HG03442 (cell line): Measurements from ENCODE around the gene NEB.
"Not testable (repeated sequence)": the region's sequence is repeated elsewhere in the genome, so short reads cannot be mapped to it uniquely, and the experiment has no call there.

ENCODE experiments used
- ATAC-seq: cut with Tn5 transposase; IDR thresholded peaks from one replicate; pipeline ENCODE4 v1.9.1; 2021; ENCODE audit warnings: mild to moderate bottlenecking, moderate library complexity; ENCODE audit not compliant: unreplicated experiment

The NEB gene

DNA sequence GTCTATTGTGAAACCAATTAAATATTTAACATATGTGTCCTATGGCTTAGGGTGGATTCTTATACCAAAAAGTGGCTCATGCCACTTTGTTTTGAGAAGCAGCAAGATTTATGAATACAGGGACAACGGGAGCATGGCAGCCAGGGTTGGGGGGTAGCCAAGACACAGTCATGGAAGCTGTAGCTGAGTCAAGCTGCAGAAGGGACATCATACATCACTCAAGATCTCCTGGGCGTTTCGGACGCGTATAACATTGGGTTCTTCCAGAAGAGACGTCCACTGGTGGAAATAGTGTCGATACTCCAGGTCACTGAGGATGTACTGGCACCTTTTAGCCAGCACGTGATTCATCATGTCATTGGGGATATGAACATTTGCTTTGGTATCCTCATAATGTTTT is 171.9 kb downstream of the NEB start:
- no peak for ATAC-seq

DNA sequence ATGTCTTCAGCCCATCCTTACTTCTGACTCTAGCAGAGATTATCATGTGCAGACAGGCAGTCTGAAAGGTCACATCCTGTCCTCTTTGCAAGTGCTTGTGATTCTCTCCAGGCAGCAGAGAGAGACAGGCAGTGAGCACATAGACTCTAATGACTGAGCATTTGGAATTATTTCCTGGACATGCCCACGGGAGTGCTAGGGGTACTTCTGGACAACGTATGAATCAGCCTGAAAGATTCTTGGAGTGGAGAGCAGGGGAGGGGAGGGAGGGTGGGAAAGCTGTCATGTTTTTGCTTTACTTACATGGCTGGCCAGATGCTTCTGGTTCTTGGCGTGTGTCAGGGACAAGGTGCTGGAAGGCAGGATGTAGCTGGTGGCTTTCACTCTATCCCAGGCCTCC is 174.0 kb downstream of the NEB start:
- no peak for ATAC-seq

DNA sequence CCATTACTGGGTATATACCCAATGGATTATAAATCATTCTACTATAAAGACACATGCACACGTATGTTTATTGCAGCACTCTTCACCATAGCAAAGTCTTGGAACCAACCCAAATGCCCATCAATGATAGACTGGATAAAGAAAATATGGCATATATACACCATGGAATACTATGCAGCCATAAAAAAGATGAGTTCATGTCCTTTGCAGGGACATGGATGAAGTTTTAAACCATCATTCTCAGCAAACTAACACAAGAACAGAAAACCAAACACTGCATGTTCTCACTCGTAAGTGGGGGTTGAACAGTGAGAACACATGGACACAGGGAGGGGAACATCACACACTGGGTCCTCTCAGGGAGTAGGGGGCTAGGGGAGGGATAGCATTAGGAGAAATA is 174.8 kb downstream of the NEB start:
- ATAC-seq: not testable (repeated sequence)

DNA sequence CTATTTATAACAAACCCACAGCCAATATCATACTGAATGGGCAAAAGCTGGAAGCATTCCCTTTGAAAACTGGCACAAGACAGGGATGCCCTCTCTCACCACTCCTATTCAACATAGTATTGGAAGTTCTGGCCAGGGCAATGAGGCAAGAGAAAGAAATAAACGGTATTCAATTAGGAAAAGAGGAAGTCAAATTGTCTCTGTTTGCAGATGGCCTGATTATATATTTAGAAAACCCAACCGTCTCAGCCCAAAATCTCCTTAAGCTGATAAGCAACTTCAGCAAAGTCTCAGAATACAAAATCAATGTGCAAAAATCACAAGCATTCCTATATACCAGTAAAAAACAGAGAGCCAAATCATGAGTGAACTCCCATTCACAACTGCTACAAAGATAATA is 176.4 kb downstream of the NEB start:
- not testable (repeated sequence) for ATAC-seq

DNA sequence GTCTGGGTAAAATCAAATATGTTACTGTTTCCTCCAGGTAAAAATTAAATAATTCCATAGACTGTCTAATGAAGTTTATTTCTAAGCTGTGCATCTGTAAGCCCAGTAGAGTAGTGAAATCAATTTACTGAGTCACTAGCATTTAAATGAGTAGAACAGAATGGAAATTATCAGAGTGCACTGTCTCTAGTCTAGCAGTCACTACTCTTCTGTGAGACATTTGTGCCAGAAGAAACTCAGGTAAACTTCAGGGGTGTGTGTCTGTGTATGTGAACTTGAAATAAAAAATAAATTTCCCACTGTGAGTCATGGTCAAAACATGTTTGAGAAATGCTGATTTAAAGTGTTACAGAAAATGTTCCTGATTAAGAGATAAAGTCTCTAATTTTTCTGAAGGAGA is 178.2 kb downstream of the NEB start:
- ATAC-seq: no peak

DNA sequence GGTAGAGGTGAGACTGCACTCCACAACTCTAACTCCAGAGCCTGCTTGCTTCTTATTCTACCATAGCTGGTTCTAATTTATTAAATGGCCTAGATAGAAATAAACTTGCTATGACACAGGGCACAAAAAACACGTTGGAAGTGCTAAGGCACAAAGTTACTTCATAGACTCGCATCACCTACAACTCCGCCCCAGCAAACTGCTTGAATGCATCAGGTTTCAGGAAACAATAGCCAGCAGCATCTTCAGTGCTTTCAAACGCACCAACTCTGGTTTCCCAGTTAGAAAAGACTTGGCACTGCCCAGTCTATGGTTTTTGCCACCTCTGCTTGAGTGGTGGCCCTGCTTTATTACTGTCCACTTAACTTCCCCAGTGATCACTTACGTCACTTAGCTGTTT is 182.0 kb downstream of the NEB start:
- ATAC-seq: no peak

DNA sequence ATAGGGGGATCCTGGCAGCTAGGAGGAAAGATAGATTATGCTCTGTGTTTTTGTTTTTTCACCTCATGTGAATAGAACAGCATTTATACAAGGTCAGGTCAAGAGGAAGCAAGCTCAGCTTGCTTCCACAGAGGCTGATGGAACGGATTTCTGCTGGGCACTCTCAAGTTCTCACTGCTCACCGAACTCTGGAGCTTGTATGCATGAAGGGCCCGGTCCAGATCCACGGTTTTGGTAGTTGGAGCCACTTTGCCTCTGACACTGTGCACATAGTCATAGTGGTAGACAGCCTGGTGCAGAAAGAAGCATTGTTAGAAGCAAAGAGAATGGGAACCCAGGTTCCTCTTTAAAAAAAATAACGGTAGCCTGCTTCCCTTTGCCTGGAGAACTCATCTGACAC is 182.7 kb downstream of the NEB start:
- no peak for ATAC-seq

DNA sequence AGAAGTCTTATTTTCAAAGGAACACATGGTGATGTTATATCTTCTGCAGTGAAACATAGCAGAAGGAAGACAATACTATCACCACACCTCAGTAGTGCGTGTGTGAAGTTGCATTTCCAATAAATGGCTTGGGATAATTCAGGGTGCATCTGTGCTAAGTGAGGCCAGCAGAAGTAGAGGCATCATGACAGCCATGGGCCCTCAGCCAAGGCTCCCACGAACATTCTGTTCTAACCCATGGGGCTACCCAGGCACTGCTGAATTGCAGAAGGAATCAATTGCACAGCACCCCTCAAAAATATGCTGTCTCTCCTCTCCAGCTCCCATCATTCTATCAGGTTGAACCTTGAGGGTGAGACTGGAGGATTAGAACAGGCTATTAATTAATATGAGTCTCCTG is 185.1 kb downstream of the NEB start:
- ATAC-seq: no peak

DNA sequence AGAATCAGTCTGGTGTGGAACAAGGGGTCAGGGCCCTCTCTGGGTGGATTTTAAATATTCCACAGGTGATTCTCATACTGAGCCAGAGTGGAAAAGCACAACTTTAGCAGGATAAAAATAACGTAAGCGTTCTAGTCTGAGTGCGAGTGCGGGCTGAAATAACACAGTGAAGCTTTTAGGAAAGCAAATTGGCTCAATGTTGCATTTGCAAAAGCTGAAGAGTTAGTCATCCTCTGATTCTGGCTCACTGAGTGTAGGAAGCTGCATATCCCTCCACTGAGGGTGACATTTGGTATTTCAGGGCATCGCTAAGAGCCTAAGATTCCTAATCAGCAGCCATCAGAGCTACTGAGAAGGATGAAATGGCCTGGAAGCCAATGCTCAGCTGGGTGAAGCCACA is 189.8 kb downstream of the NEB start:
- no peak for ATAC-seq

DNA sequence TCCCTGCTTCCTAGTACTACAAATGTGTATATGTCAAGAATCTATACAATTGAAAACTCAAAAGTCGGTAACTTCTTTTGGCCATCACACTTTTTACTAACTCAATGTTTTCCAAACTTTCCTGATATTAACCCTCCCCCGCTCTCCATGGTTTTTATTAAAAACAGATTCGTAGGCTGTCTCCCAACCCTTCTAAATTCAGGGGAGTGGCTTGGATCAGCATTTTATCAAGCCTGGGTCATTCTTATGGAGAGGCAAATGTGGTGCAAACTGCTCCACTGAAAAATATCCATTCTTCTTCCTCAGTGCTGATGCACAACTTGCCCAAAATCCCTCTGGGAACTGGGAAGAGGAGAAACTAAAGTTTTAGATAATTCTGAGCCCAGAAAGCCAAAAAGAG is 190.4 kb downstream of the NEB start:
- no peak for ATAC-seq

DNA sequence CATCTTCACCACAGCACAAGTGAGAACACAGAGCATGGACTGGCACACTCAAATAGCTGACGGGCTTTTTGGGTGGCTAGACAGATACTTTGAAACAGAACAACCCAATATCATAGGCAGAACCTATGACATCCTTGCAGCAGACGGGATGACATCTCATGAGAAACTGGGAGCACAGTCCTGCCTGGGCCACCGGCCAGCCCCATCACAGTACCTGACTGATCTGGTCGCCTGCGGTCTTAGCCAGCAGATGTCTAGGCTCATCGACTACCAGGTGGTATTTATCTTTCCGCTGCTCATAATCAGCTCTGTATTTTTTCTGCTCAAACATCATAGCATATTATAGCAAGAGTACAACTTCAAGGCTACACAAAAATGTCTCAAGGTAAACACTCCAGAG is 200.3 kb downstream of the NEB start:
- ATAC-seq: no peak

DNA sequence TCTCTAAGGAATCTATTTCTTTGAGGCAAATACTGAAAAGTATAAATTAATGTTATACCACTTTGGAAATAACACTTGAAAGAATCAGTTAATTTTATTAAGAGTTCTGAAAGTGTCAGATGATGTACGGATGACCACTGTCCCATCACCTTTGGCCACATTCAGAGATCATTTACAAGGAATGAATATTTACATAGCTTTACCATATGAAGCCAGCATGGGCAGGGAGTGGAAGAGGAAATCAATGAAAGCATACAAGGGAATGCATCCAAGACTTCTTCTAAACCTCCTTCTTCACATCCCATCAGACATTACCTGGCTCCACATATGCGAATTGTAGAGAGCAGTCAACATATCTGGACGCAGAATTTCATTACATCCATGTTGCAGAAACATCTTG is 201.1 kb downstream of the NEB start:
- no peak for ATAC-seq

DNA sequence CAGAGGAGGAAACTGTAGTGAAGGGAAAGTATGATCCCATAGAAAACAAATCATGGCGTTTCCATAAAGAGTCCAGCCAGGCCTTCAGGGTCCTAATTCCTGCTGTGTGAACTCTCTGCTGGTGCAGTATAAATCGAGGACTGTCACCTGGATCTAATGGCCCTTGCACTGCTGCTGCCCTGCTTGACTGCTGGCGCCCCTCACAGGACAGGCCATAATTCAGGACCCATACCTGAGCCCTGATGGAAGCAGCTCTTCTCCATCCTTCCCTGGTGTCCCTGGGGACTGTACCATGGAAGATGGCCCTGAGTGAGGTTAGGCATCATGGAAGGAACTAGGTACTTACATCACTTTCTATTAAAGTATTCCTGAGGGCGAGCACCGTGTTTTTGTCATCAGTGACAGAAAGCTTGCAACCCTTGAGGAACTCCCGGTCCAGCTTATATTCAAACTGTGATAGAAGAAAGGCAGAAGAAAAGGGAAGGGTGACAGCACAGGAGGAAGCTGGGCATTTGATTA is 207.6 kb downstream of the NEB start:
- no peak for ATAC-seq

DNA sequence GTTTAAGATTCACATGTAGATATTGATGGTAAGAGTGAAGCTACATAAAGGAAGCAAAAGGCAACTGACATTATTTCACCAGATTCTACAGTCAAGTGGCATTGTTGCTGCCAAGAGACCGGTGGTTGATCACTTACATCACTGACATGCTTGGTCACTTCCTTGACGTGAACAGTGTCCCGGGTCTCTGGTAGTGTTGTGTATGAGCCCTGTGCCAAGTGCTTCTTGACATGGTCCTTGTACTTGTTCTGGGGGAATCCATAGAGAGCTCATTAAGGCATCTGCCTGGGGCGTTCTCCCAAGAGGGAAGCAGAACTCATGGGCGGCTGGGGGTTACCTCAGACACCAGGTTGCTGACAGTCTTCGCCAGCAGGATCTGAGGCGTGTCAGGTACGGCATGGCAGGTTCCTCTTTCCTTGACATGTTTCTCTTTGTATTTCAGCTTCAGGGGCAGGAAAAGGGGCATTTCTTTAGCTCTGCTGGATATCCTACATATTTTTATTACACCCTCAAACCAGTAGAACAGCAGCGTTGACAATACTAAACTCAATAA is 208.4 kb downstream of the NEB start:
- ATAC-seq: no peak

DNA sequence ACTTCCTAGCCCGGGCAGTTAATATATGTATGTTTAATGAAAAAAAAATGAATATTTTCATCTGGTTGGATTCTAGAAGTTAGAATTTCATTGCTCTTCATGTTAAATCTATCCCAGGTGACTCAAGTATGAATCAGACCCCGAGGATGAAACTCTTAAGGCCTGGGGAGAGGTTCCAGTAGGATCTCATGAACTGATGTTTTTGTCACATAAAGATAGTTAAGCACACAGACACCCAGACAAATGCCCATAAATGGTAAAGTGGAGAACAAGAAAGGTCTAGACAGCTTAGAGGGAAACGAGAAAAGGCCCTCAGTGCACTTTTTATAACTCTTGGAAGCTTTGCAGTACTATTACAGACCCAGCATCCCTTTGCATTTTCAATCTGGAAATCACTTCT is 210.4 kb downstream of the NEB start:
- ATAC-seq: no peak

DNA sequence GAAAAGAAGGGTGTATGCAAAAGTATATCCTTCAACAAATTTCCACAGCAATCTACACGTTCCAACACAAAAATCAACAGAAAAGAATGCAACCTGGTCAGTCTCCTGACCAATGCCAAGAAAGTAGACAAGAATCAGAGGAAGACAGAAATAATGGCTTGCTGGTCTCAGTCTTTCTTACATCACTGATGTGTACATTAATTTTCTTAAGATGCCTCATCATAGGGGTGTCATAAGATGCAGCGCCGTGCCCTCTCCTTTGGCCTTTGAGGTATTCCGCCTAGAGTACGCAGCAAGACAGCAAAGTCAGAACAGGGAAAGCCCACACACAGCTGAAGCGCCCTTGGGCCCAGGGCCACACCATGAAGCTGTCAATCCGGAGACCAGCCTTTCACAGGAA is 211.7 kb downstream of the NEB start:
- ATAC-seq: no peak

DNA sequence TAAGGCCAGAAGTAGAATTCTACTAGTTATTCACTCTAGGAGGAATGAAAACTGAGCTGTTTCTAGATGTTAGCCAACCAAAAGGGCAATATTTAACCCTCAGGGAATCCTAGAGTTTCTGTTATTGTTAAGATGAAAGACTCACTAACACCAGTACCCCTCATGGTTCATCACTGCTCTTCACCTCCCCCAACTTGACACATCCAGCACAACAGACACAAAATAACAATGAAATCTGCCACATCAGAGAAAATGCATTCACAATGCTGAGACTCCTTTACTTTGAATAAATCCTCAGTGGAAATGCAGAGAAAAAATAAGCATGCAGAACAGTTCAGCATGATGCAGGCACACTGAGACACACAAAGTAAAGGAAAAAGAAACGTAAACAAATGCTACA is 213.3 kb downstream of the NEB start:
- ATAC-seq: no peak

DNA sequence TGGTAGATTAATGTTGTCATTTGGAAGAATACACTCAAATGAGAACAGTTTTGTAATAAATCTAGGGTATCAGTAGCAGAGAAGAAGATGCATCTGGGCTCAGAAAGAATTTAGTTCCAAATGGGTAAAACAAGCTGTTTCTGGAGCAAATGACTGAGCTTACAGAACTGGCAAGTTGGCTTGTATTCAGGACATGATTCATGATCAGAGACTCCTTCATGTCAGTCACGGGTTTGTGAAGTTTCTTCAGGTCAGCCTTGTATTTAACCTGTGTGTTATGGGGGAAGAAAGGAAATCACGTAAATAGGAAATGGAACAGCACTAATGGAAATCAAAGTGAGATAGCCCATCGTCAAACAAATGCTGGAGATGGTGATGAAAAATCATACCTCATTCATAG is 215.5 kb downstream of the NEB start:
- no peak for ATAC-seq

DNA sequence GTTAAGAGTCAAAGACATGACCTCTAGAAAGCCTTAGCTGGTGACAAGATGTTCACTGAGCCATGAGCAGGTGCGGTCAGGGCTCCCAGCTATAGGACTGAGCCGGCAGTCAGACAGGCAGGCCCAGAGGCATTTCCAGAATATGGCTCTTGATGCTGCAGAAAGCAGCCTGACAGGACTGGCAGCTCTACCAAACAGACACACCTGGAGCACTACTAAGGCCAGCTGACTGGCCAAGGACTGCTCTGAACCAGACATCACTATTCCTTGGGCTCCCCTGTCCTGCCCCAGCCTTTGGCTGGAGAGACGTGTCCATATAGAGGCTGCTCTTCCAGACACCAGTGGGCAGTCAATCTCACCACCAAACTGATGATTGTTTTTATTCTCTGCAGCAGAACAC is 225.8 kb downstream of the NEB start:
- ATAC-seq: no peak

DNA sequence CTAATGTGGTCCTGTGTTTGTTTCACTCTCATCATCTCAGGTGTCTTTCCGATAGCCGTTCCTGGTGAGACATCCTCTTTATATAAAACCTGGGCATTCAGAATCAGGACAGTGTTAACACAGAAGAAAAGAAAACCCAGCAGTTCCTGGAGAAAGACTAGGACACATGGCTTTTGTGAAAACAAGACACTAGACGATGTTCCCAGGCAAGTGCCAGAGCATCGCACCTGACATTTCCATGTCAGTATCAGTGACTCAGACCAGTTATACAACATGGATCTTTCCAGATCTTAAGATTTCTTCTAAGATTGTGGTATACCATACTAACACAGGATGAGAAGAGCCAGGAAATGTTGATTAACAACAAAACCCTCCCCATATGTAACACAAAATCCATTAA is 228.1 kb downstream of the NEB start:
- no peak for ATAC-seq

DNA sequence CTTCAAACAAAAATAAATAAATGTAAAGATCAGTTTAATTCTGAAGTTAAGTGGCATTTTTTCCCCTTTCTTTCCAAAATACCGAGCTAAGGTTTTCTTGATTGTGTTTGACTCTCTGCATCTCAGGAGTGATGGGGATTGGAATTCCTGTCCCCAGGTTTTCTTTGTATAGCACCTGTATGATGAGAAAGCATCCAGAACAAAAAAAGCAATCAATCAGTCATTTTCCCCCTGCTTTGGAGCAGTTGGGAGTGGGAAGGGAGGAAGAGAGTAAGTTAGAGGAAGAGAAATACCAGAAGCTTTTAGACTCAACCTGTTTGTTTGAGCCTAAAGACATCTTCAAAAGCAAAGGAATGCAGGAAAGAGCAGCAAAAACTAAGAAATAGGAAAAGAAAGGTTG is 236.1 kb downstream of the NEB start:
- ATAC-seq: no peak

DNA sequence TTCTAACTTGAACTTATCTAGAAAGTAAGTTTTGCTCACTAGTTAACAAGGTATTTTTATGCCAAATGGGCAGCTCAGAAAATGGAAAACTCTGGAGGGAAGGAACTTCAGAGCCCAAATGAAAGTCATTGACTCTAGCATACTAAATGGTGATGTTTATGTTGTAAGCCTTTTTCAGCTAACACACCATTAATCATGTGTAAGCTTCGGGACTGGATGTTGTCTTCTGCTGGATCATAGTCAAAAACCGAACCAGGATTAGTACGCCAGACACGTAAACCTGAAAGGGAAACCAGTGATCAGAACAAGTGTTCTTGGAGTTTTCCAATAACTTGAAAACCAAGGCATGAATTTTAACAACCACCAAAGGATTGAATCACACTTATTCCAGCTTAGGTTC is 242.8 kb downstream of the NEB start:
- ATAC-seq: no peak

DNA sequence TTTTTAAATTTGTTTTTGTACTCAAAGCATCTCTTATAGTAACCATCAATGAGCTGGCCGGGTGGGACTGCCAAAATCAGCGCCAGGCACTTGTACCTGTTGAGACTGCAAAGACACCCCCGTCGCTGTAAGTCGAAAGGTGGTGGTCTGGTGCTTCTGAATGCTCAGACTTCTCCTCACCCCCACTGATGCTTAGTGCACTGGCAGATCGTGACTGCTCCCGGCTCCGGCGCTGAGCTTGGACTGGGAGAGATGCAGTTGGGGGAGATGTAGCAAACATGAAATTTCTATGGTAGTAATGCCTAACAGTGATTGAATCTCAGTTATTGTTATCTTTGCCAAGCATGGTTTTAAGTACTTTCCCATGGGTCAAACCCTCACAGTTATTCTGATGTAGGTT is 244.0 kb downstream of the NEB start:
- no peak for ATAC-seq

DNA sequence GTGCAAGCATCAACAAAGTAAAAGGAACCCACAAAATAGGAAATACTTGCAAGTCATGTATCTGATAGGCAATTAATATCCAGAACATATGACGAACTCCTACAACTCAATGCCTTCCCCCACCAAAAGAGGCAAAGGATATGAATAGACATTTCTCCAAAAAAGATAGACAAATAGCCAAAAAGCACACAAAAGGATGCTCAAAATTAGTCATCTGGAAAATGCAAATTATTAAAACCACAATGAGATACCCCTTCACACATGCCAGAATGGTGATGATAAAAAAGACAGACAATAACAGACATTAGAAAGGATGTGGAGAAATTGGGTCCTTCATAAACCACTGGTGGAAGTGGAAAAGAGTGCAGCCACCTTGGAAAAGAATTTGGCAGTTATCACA is 248.2 kb downstream of the NEB start:
- ATAC-seq: no peak
